ENCODE data around the gene OLFM3. TPM values are rescaled to one million over a fixed set of nuclear protein-coding genes. Genes with fewer than 3 reads are reported as not detected.

The OLFM3 gene
- total RNA-seq, 1 donor from 2014 or later: 0.52 TPM

Small RNAs within 50 kb of the gene (small RNA-seq; reads per million reads assigned to genes)
- gene RNU6-352P: not detected

Measured in skeletal muscle tissue (tissue), 2 donors.